ENCODE data around the gene GOLGA8A.

The GOLGA8A gene

GRCh38 chr15:34437687-34438086 is at the start of gene GOLGA8A:
Gene GOLGA8A (minus strand): TSS chr15:34437808. CDS start chr15:34389691, 48,117 bp downstream.
- no peak within 1 kb of the TSS for H3K4me3 ChIP-seq (ENCODE audit: low read length)
- H3K36me3 ChIP-seq (ENCODE audit: control insufficient read depth, insufficient read depth, low read length), result no peaks in the 10 kb centered on the region
- peaks cover 5% of the 10 kb centered on the region for H3K4me1 ChIP-seq (ENCODE audit: control insufficient read depth, insufficient read depth, low read length)
- peaks cover 10% of the 10 kb centered on the region for H3K27me3 ChIP-seq (ENCODE audit: control insufficient read depth, insufficient read depth, low read length)
- no peaks in the 10 kb centered on the region for H3K9me3 ChIP-seq (ENCODE audit: control insufficient read depth, low read length)
- peak within 1 kb of the TSS; percentile 9 for H3K9ac ChIP-seq (ENCODE audit: low read length)

- Histone ChIP-seq H3K27me3 (ENCODE audit: control insufficient read depth, insufficient read depth, low read length) (no peaks in the 10 kb centered on the region), H3K9ac (ENCODE audit: low read length) (no peak overlapping the region), H3K4me3 (ENCODE audit: low read length) (no peak overlapping the region), H3K4me1 (ENCODE audit: control insufficient read depth, insufficient read depth, low read length) (no peaks in the 10 kb centered on the region), H3K36me3 (ENCODE audit: control insufficient read depth, insufficient read depth, low read length) (no peaks in the 10 kb centered on the region), H3K9me3 (ENCODE audit: control insufficient read depth, low read length) (no peaks in the 10 kb centered on the region)
Observed at GRCh38 chr15:34483644-34484043, 46.0 kb upstream of the GOLGA8A start.

GRCh38 chr15:34481370-34481769 is 43.8 kb upstream of the GOLGA8A start:
- no peak overlapping the region for H3K4me3 ChIP-seq (ENCODE audit: low read length)
- H3K9me3 ChIP-seq (ENCODE audit: control insufficient read depth, low read length), result no peaks in the 10 kb centered on the region
- H3K27me3 ChIP-seq (ENCODE audit: control insufficient read depth, insufficient read depth, low read length), result no peaks in the 10 kb centered on the region
- H3K9ac ChIP-seq (ENCODE audit: low read length), result no peak overlapping the region
- no peaks in the 10 kb centered on the region for H3K36me3 ChIP-seq (ENCODE audit: control insufficient read depth, insufficient read depth, low read length)
- no peaks in the 10 kb centered on the region for H3K4me1 ChIP-seq (ENCODE audit: control insufficient read depth, insufficient read depth, low read length)

GRCh38 chr15:34473840-34474239 is 36.2 kb upstream of the GOLGA8A start:
- H3K9me3 ChIP-seq (ENCODE audit: control insufficient read depth, low read length), result no peaks in the 10 kb centered on the region
- H3K4me1 ChIP-seq (ENCODE audit: control insufficient read depth, insufficient read depth, low read length), result no peaks in the 10 kb centered on the region
- no peaks in the 10 kb centered on the region for H3K27me3 ChIP-seq (ENCODE audit: control insufficient read depth, insufficient read depth, low read length)
- H3K4me3 ChIP-seq (ENCODE audit: low read length), result no peak overlapping the region
- H3K9ac ChIP-seq (ENCODE audit: low read length), result no peak overlapping the region
- H3K36me3 ChIP-seq (ENCODE audit: control insufficient read depth, insufficient read depth, low read length), result no peaks in the 10 kb centered on the region

- H3K9me3 ChIP-seq (ENCODE audit: control insufficient read depth, low read length), result no peaks in the 10 kb centered on the region
- H3K9ac ChIP-seq (ENCODE audit: low read length), result no peak overlapping the region
- no peak overlapping the region for H3K4me3 ChIP-seq (ENCODE audit: low read length)
Observed at GRCh38 chr15:34472947-34473346, 35.3 kb upstream of the GOLGA8A start.

GRCh38 chr15:34470892-34471291 is 33.3 kb upstream of the GOLGA8A start:
- no peaks in the 10 kb centered on the region for H3K36me3 ChIP-seq (ENCODE audit: control insufficient read depth, insufficient read depth, low read length)
- H3K4me1 ChIP-seq (ENCODE audit: control insufficient read depth, insufficient read depth, low read length), result no peaks in the 10 kb centered on the region
- no peak overlapping the region for H3K9ac ChIP-seq (ENCODE audit: low read length)
- no peaks in the 10 kb centered on the region for H3K9me3 ChIP-seq (ENCODE audit: control insufficient read depth, low read length)
- no peak overlapping the region for H3K4me3 ChIP-seq (ENCODE audit: low read length)
- no peaks in the 10 kb centered on the region for H3K27me3 ChIP-seq (ENCODE audit: control insufficient read depth, insufficient read depth, low read length)

More at GRCh38 chr15:34472947-34473346, 35.3 kb upstream of the GOLGA8A start:
- H3K36me3 ChIP-seq (ENCODE audit: control insufficient read depth, insufficient read depth, low read length), result no peaks in the 10 kb centered on the region
- no peaks in the 10 kb centered on the region for H3K4me1 ChIP-seq (ENCODE audit: control insufficient read depth, insufficient read depth, low read length)
- H3K27me3 ChIP-seq (ENCODE audit: control insufficient read depth, insufficient read depth, low read length), result no peaks in the 10 kb centered on the region

- Histone ChIP-seq H3K36me3 (ENCODE audit: control insufficient read depth, insufficient read depth, low read length) (no peaks in the 10 kb centered on the region), H3K4me3 (ENCODE audit: low read length) (no peak overlapping the region), H3K9me3 (ENCODE audit: control insufficient read depth, low read length) (no peaks in the 10 kb centered on the region), H3K4me1 (ENCODE audit: control insufficient read depth, insufficient read depth, low read length) (no peaks in the 10 kb centered on the region), H3K27me3 (ENCODE audit: control insufficient read depth, insufficient read depth, low read length) (no peaks in the 10 kb centered on the region), H3K9ac (ENCODE audit: low read length) (no peak overlapping the region)
Observed at GRCh38 chr15:34470091-34470490, 32.5 kb upstream of the GOLGA8A start.

- H3K9me3 ChIP-seq (ENCODE audit: control insufficient read depth, low read length), result no peaks in the 10 kb centered on the region
Observed at GRCh38 chr15:34461730-34462129, 24.1 kb upstream of the GOLGA8A start.

GRCh38 chr15:34460451-34460850 is 22.8 kb upstream of the GOLGA8A start:
- Histone ChIP-seq H3K36me3 (ENCODE audit: control insufficient read depth, insufficient read depth, low read length) (no peaks in the 10 kb centered on the region), H3K9ac (ENCODE audit: low read length) (no peak overlapping the region), H3K9me3 (ENCODE audit: control insufficient read depth, low read length) (no peaks in the 10 kb centered on the region), H3K4me3 (ENCODE audit: low read length) (no peak overlapping the region), H3K4me1 (ENCODE audit: control insufficient read depth, insufficient read depth, low read length) (no peaks in the 10 kb centered on the region), H3K27me3 (ENCODE audit: control insufficient read depth, insufficient read depth, low read length) (no peaks in the 10 kb centered on the region)

More at GRCh38 chr15:34461730-34462129, 24.1 kb upstream of the GOLGA8A start:
- Histone ChIP-seq H3K9ac (ENCODE audit: low read length) (no peak overlapping the region), H3K36me3 (ENCODE audit: control insufficient read depth, insufficient read depth, low read length) (no peaks in the 10 kb centered on the region), H3K4me3 (ENCODE audit: low read length) (no peak overlapping the region), H3K27me3 (ENCODE audit: control insufficient read depth, insufficient read depth, low read length) (no peaks in the 10 kb centered on the region), H3K4me1 (ENCODE audit: control insufficient read depth, insufficient read depth, low read length) (no peaks in the 10 kb centered on the region)

- Histone ChIP-seq H3K4me1 (ENCODE audit: control insufficient read depth, insufficient read depth, low read length) (no peaks in the 10 kb centered on the region), H3K4me3 (ENCODE audit: low read length) (no peak overlapping the region), H3K9ac (ENCODE audit: low read length) (no peak overlapping the region), H3K27me3 (ENCODE audit: control insufficient read depth, insufficient read depth, low read length) (no peaks in the 10 kb centered on the region), H3K9me3 (ENCODE audit: control insufficient read depth, low read length) (no peaks in the 10 kb centered on the region), H3K36me3 (ENCODE audit: control insufficient read depth, insufficient read depth, low read length) (no peaks in the 10 kb centered on the region)
Observed at GRCh38 chr15:34456658-34457057, 19.1 kb upstream of the GOLGA8A start.

GRCh38 chr15:34442891-34443290 is 5.3 kb upstream of the GOLGA8A start:
- no peaks in the 10 kb centered on the region for H3K9me3 ChIP-seq (ENCODE audit: control insufficient read depth, low read length)
- H3K4me1 ChIP-seq (ENCODE audit: control insufficient read depth, insufficient read depth, low read length), result no peaks in the 10 kb centered on the region
- no peak overlapping the region for H3K9ac ChIP-seq (ENCODE audit: low read length)
- H3K4me3 ChIP-seq (ENCODE audit: low read length), result no peak overlapping the region
- H3K27me3 ChIP-seq (ENCODE audit: control insufficient read depth, insufficient read depth, low read length), result no peaks in the 10 kb centered on the region
- H3K36me3 ChIP-seq (ENCODE audit: control insufficient read depth, insufficient read depth, low read length), result no peaks in the 10 kb centered on the region

GRCh38 chr15:34439878-34440277 is 2.3 kb upstream of the GOLGA8A start:
- H3K4me1 ChIP-seq (ENCODE audit: control insufficient read depth, insufficient read depth, low read length), result peaks cover 5% of the 10 kb centered on the region
- H3K27me3 ChIP-seq (ENCODE audit: control insufficient read depth, insufficient read depth, low read length), result peaks cover 10% of the 10 kb centered on the region
- no peaks in the 10 kb centered on the region for H3K9me3 ChIP-seq (ENCODE audit: control insufficient read depth, low read length)
- H3K36me3 ChIP-seq (ENCODE audit: control insufficient read depth, insufficient read depth, low read length), result no peaks in the 10 kb centered on the region
- no peak overlapping the region for H3K4me3 ChIP-seq (ENCODE audit: low read length)
- no peak overlapping the region for H3K9ac ChIP-seq (ENCODE audit: low read length)

- peak overlapping the region; percentile 9 for H3K9ac ChIP-seq (ENCODE audit: low read length)
- H3K36me3 ChIP-seq (ENCODE audit: control insufficient read depth, insufficient read depth, low read length), result no peaks in the 10 kb centered on the region
- H3K4me3 ChIP-seq (ENCODE audit: low read length), result no peak overlapping the region
- H3K9me3 ChIP-seq (ENCODE audit: control insufficient read depth, low read length), result no peaks in the 10 kb centered on the region
- H3K27me3 ChIP-seq (ENCODE audit: control insufficient read depth, insufficient read depth, low read length), result peaks cover 10% of the 10 kb centered on the region
- H3K4me1 ChIP-seq (ENCODE audit: control insufficient read depth, insufficient read depth, low read length), result peaks cover 5% of the 10 kb centered on the region
Observed at GRCh38 chr15:34436956-34437442, 609 bp downstream of the GOLGA8A start.

Measured in mucosa of stomach (tissue), 1 donor.